WTC11 (cell line): ENCODE measurements around the gene FAM131C. TPM values are rescaled to one million over a fixed set of nuclear protein-coding genes. Genes with fewer than 3 reads are reported as not detected.

Experiments
- ATAC-seq: fragments of 200-7000 bp; cut with Tn5 transposase; 2 replicates; pipeline ENCODE4 v1.10.0; 2021; ENCODE audit warnings: mild to moderate bottlenecking, moderate library complexity
- CTCF ChIA-PET: fragments of 300-600 bp; sonication (Branson Sonifier 250); formaldehyde crosslinking; loops from one replicate; lab custom pipeline; 2021; ENCODE audit warnings: antibody characterized with exemption; lab: Charles Lee
- POLR2A ChIA-PET: fragments of 350-600 bp; sonication (Branson Sonifier 250); formaldehyde crosslinking; loops from one replicate; lab custom pipeline; 2021; ENCODE audit warnings: antibody characterized with exemption; lab: Charles Lee
- DNase-seq: peaks from one replicate; pipeline ENCODE4 v3.0.0; 2021; ENCODE audit warnings: low spot score
- H3K27ac Mint-ChIP-seq: 2 replicates; pipeline ENCODE4 v1.8.0; 2021; ENCODE audit warnings: mixed read lengths
- H3K27me3 Mint-ChIP-seq: 2 replicates; pipeline ENCODE4 v1.8.0; 2021; ENCODE audit warnings: low read depth, mild to moderate bottlenecking, moderate library complexity, mixed read lengths
- H3K36me3 Mint-ChIP-seq: 2 replicates; pipeline ENCODE4 v1.8.0; 2021; ENCODE audit warnings: mixed read lengths
- H3K4me1 Mint-ChIP-seq: 2 replicates; pipeline ENCODE4 v1.8.0; 2022; ENCODE audit warnings: mixed read lengths
- H3K4me3 Mint-ChIP-seq: 2 replicates; pipeline ENCODE4 v1.8.0; 2021; ENCODE audit warnings: mild to moderate bottlenecking, moderate library complexity, mixed read lengths
- H3K9me3 Mint-ChIP-seq: 2 replicates; pipeline ENCODE4 v1.8.0; 2021; ENCODE audit warnings: mixed read lengths
- ATF3 ChIP-seq: sonication (generic); formaldehyde crosslinking; conservative IDR thresholded peaks from 2 replicates; pipeline ENCODE4 v1.8.1; 2022; ENCODE audit warnings: mild to moderate bottlenecking, missing genetic modification reagents
- CDX4 ChIP-seq: fragments of 250-450 bp; sonication (Bioruptor Pico); IDR thresholded peaks from 2 replicates; pipeline ENCODE4 v1.9.0; 2021; ENCODE audit warnings: moderate library complexity, mild to moderate bottlenecking, inconsistent platforms, borderline replicate concordance
- ESRRA ChIP-seq: sonication (generic); formaldehyde crosslinking; IDR thresholded peaks from 2 replicates; pipeline ENCODE4 v1.8.1; 2022; ENCODE audit warnings: mild to moderate bottlenecking, missing genetic modification reagents, borderline replicate concordance
- FOXP4 ChIP-seq: sonication (generic); formaldehyde crosslinking; IDR thresholded peaks from 2 replicates; pipeline ENCODE4 v1.8.0; 2022; ENCODE audit warnings: mild to moderate bottlenecking, missing genetic modification reagents
- HMGXB4 ChIP-seq: sonication (generic); formaldehyde crosslinking; IDR thresholded peaks from 2 replicates; pipeline ENCODE4 v1.8.1; 2023; ENCODE audit warnings: mild to moderate bottlenecking, moderate library complexity, missing genetic modification reagents
- JAZF1 ChIP-seq: fragments of 250-450 bp; sonication (Bioruptor Pico); IDR thresholded peaks from 2 replicates; pipeline ENCODE4 v1.9.0; 2021; ENCODE audit warnings: moderate library complexity, mild to moderate bottlenecking, inconsistent platforms
- MAX ChIP-seq: sonication (generic); formaldehyde crosslinking; IDR thresholded peaks from 2 replicates; pipeline ENCODE4 v1.8.0; 2022; ENCODE audit warnings: mild to moderate bottlenecking, missing genetic modification reagents
- NFATC4 ChIP-seq: fragments of 250-450 bp; sonication (Bioruptor Pico); IDR thresholded peaks from 2 replicates; pipeline ENCODE4 v1.9.0; 2021; ENCODE audit warnings: mild to moderate bottlenecking
- NFE2L1 ChIP-seq: sonication (generic); formaldehyde crosslinking; IDR thresholded peaks from 2 replicates; pipeline ENCODE4 v1.8.1; 2023; ENCODE audit warnings: missing genetic modification reagents
- PRRX2 ChIP-seq: fragments of 250-450 bp; sonication (Bioruptor Pico); IDR thresholded peaks from 2 replicates; pipeline ENCODE4 v1.8.0; 2021; ENCODE audit warnings: mild to moderate bottlenecking
- SMAD3 ChIP-seq: sonication (generic); formaldehyde crosslinking; IDR thresholded peaks from 2 replicates; pipeline ENCODE4 v1.8.0; 2022; ENCODE audit warnings: missing genetic modification reagents, mild to moderate bottlenecking, borderline replicate concordance
- TEAD4 ChIP-seq: sonication (generic); formaldehyde crosslinking; IDR thresholded peaks from 2 replicates; pipeline ENCODE4 v1.8.0; 2022; ENCODE audit warnings: mild to moderate bottlenecking, missing genetic modification reagents
- ZBTB21 ChIP-seq: sonication (generic); formaldehyde crosslinking; IDR thresholded peaks from 2 replicates; pipeline ENCODE4 v1.8.1; 2023; ENCODE audit warnings: mild to moderate bottlenecking, missing genetic modification reagents, borderline replicate concordance
- ZNF317 ChIP-seq: sonication (generic); formaldehyde crosslinking; IDR thresholded peaks from 2 replicates; pipeline ENCODE4 v1.8.1; 2023; ENCODE audit warnings: low read depth, mild to moderate bottlenecking, moderate library complexity, missing genetic modification reagents, borderline replicate concordance
- ZNF396 ChIP-seq: fragments of 250-450 bp; sonication (Bioruptor Pico); IDR thresholded peaks from 2 replicates; pipeline ENCODE4 v1.8.0; 2021; ENCODE audit warnings: mild to moderate bottlenecking, moderate library complexity, borderline replicate concordance
- ZNF671 ChIP-seq: fragments of 250-450 bp; sonication (Bioruptor Pico); IDR thresholded peaks from 2 replicates; pipeline ENCODE4 v1.8.0; 2021; ENCODE audit warnings: mild to moderate bottlenecking
- ZSCAN18 ChIP-seq: fragments of 250-450 bp; sonication (Bioruptor Pico); IDR thresholded peaks from 2 replicates; pipeline ENCODE4 v2.1.2; 2022; ENCODE audit warnings: mild to moderate bottlenecking, moderate library complexity
- total RNA-seq: library from RNA; stranded (reverse); gene quantifications from 3 replicates; pipeline ENCODE4 v1.2.3, GENCODE V29; 2021
- TF ChIP-seq, protein P1 (sequence below): sonication (generic); formaldehyde crosslinking; IDR thresholded peaks from 2 replicates; pipeline ENCODE4 v1.8.0; 2023; ENCODE audit warnings: mild to moderate bottlenecking, missing genetic modification reagents
- TF ChIP-seq, protein P2 (sequence below): sonication (generic); formaldehyde crosslinking; IDR thresholded peaks from 2 replicates; pipeline ENCODE4 v1.8.0; 2022; ENCODE audit warnings: mild to moderate bottlenecking, missing genetic modification reagents

FAM131C gene
- total RNA-seq, 1 experiment from 2014 or later = 1.4 TPM

GRCh38 chr1:16094453-16095158 is 21.2 kb upstream of the FAM131C start:
- no peak for ATAC-seq

GRCh38 chr1:16093611-16094010 is 20.2 kb upstream of the FAM131C start:
- H3K27me3 Mint-ChIP-seq = no peaks in the 10 kb centered on the region
- TF ChIP-seq JAZF1 (CRISPR knock-in tag) = no peak
- TF ChIP-seq ESRRA (CRISPR knock-in tag) = no peak
- TF ChIP-seq CDX4 = no peak
- no peak for TF ChIP-seq ZSCAN18 (CRISPR knock-in tag)
- TF ChIP-seq PRRX2 (CRISPR knock-in tag) = no peak
- no peak for TF ChIP-seq ZNF671 (CRISPR knock-in tag)
- no peak for TF ChIP-seq NFATC4
- TF ChIP-seq HMGXB4 (CRISPR knock-in tag) = no peak
- TF ChIP-seq ZNF396 (CRISPR knock-in tag) = no peak
- TF ChIP-seq SMAD3 (CRISPR knock-in tag) = no peak
- no peak for TF ChIP-seq TEAD4
- TF ChIP-seq ATF3 = no peak
- no peak for TF ChIP-seq ZNF317 (CRISPR knock-in tag)
- TF ChIP-seq FOXP4 (CRISPR knock-in tag) = no peak
- TF ChIP-seq MAX (CRISPR knock-in tag) = no peak
- TF ChIP-seq NFE2L1 (CRISPR knock-in tag) = no peak
- TF ChIP-seq, protein P1, sequence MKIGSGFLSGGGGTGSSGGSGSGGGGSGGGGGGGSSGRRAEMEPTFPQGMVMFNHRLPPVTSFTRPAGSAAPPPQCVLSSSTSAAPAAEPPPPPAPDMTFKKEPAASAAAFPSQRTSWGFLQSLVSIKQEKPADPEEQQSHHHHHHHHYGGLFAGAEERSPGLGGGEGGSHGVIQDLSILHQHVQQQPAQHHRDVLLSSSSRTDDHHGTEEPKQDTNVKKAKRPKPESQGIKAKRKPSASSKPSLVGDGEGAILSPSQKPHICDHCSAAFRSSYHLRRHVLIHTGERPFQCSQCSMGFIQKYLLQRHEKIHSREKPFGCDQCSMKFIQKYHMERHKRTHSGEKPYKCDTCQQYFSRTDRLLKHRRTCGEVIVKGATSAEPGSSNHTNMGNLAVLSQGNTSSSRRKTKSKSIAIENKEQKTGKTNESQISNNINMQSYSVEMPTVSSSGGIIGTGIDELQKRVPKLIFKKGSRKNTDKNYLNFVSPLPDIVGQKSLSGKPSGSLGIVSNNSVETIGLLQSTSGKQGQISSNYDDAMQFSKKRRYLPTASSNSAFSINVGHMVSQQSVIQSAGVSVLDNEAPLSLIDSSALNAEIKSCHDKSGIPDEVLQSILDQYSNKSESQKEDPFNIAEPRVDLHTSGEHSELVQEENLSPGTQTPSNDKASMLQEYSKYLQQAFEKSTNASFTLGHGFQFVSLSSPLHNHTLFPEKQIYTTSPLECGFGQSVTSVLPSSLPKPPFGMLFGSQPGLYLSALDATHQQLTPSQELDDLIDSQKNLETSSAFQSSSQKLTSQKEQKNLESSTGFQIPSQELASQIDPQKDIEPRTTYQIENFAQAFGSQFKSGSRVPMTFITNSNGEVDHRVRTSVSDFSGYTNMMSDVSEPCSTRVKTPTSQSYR = no peak
- TF ChIP-seq ZBTB21 = no peak
- TF ChIP-seq, protein P2, sequence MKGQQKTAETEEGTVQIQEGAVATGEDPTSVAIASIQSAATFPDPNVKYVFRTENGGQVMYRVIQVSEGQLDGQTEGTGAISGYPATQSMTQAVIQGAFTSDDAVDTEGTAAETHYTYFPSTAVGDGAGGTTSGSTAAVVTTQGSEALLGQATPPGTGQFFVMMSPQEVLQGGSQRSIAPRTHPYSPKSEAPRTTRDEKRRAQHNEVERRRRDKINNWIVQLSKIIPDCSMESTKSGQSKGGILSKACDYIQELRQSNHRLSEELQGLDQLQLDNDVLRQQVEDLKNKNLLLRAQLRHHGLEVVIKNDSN (CRISPR knock-in tag) = no peak
- TF ChIP-seq, all 79 proteins: peak for 0
- Mint-ChIP-seq H3K36me3 (no peaks in the 10 kb centered on the region), H3K4me1 (peaks cover 6% of the 10 kb centered on the region), H3K4me3 (no peak overlapping the region), H3K27ac (no peak overlapping the region), H3K9me3 (no peaks in the 10 kb centered on the region)
- ChIA-PET POLR2A (no interaction called here), CTCF (interaction anchor here (1.0 to 4.7 kb wide), 3 partner anchors 11 to 135 kb away, joined by 3 to 50 read pairs (median 4); no protein-coding TSS in a partner anchor)
- ATAC-seq (no peak), DNase-seq (no peak)

More at GRCh38 chr1:16094453-16095158, 21.2 kb upstream of the FAM131C start:
- Mint-ChIP-seq H3K4me1 (peaks cover 12% of the 10 kb centered on the region), H3K36me3 (no peaks in the 10 kb centered on the region), H3K9me3 (no peaks in the 10 kb centered on the region), H3K4me3 (no peak overlapping the region)
- TF ChIP-seq JAZF1 (CRISPR knock-in tag) = no peak
- TF ChIP-seq, all 79 proteins: peak for 0
- ChIA-PET CTCF (interaction anchor here (1.0 to 4.7 kb wide), 3 partner anchors 12 to 134 kb away, joined by 3 to 50 read pairs (median 4); no protein-coding TSS in a partner anchor), POLR2A (no interaction called here)
- no peak for DNase-seq
- Mint-ChIP-seq H3K27me3 (no peaks in the 10 kb centered on the region), H3K27ac (no peak overlapping the region)
